SK-N-SH (cell line): Measurements from ENCODE around the gene INSC. TPM values are rescaled to one million over a fixed set of nuclear protein-coding genes. Genes with fewer than 3 reads are reported as not detected.

Experiments used
- CTCF ChIA-PET: fragments of 300-600, 350-600 bp; formaldehyde crosslinking; extraction: SDS; loops from one replicate; lab custom pipeline; 2021; lab: Yijun Ruan, JAX
- POLR2A ChIA-PET: fragments of 350-600 bp; sonication (Branson Sonifier 250); formaldehyde crosslinking; extraction: SDS; loops from one replicate; lab custom pipeline; 2020; ENCODE audit warnings: antibody characterized with exemption, inconsistent platforms; lab: Yijun Ruan, JAX
- DNase-seq: peaks from one replicate; pipeline ENCODE4 v3.0.0; 2012
- H2AFZ ChIP-seq: fragments of 200-600 bp; sonication (generic); 2 replicates; pipeline ENCODE4 v1.8.1; 2016; ENCODE audit warnings: antibody characterized with exemption, mild to moderate bottlenecking, low read depth
- H3F3A ChIP-seq: fragments of 200-600 bp; sonication (generic); replicated peaks from 2 replicates; pipeline ENCODE3; 2016; ENCODE audit warnings: antibody characterized with exemption, mild to moderate bottlenecking; ENCODE audit not compliant: insufficient read depth
- H3K27ac ChIP-seq, 2 experiments: fragments of 200-500 bp in 1 of 2; fragments of 200-600 bp in 1 of 2; sonication (Bioruptor generic) in 1 of 2; sonication (generic), shearing (Covaris generic) in 1 of 2; 2 replicates each; pipeline versions ENCODE4 v1.5.1 to v1.6.1; 2014 to 2016; ENCODE audit warnings: low read depth in 2 of 2, inconsistent platforms in 1 of 2, low read length in 1 of 2, mild to moderate bottlenecking in 1 of 2, mixed read lengths in 1 of 2
- H3K27me3 ChIP-seq: fragments of 200-600 bp; sonication (generic), shearing (Covaris generic); 2 replicates; pipeline ENCODE4 v1.6.1; 2016; ENCODE audit warnings: mixed run types; ENCODE audit not compliant: insufficient read depth
- H3K36me3 ChIP-seq, 2 experiments: fragments of 200-500 bp in 1 of 2; fragments of 200-600 bp in 1 of 2; sonication (Bioruptor generic) in 1 of 2; sonication (generic) in 1 of 2; replicated peaks in 1 of 2; 2 replicates each; pipeline versions ENCODE3 to v1.5.1; 2014 to 2016; ENCODE audit warnings: low read length in 1 of 2, mild to moderate bottlenecking in 1 of 2; ENCODE audit not compliant: insufficient read depth in 2 of 2, control insufficient read depth in 1 of 2
- H3K4me1 ChIP-seq, 2 experiments: fragments of 200-500 bp in 1 of 2; fragments of 200-600 bp in 1 of 2; sonication (Bioruptor generic) in 1 of 2; sonication (generic), shearing (Covaris generic) in 1 of 2; 2 replicates each; pipeline versions ENCODE4 v1.5.1 to v1.6.1; 2014 to 2016; ENCODE audit warnings: low read depth in 1 of 2, low read length in 1 of 2, mixed run types in 1 of 2; ENCODE audit not compliant: insufficient read depth in 2 of 2, control insufficient read depth in 1 of 2
- H3K4me2 ChIP-seq: fragments of 200-600 bp; sonication (generic), shearing (Covaris generic); 2 replicates; pipeline ENCODE4 v1.6.1; 2017; ENCODE audit warnings: mixed run types
- H3K4me3 ChIP-seq, 2 experiments: fragments of 200-500 bp in 1 of 2; fragments of 200-600 bp in 1 of 2; sonication (Bioruptor generic) in 1 of 2; sonication (generic), shearing (Covaris generic) in 1 of 2; 2 replicates each; pipeline versions ENCODE4 v1.5.1 to v1.8.1; 2014 to 2016; ENCODE audit warnings: low read depth in 2 of 2, inconsistent platforms in 1 of 2, low read length in 1 of 2, mild to moderate bottlenecking in 1 of 2, mixed read lengths in 1 of 2, moderate library complexity in 1 of 2
- H3K79me2 ChIP-seq: fragments of 200-600 bp; sonication (generic); 2 replicates; pipeline ENCODE4 v1.8.1; 2017; ENCODE audit warnings: mild to moderate bottlenecking; ENCODE audit not compliant: insufficient read depth
- H3K9ac ChIP-seq: fragments of 200-600 bp; sonication (generic); 2 replicates; pipeline ENCODE4 v1.6.1; 2017; ENCODE audit warnings: mixed run types
- H3K9me2 ChIP-seq: fragments of 200-600 bp; sonication (generic); 2 replicates; pipeline ENCODE4 v1.6.1; 2017; ENCODE audit warnings: mixed run types
- H3K9me3 ChIP-seq: fragments of 200-600 bp; sonication (generic); 2 replicates; pipeline ENCODE4 v1.6.1; 2017; ENCODE audit warnings: mixed run types, mild to moderate bottlenecking, moderate library complexity
- H4K20me1 ChIP-seq: fragments of 200-600 bp; sonication (generic); 2 replicates; pipeline ENCODE4 v1.6.1; 2017; ENCODE audit warnings: mild to moderate bottlenecking, mixed run types; ENCODE audit not compliant: insufficient read depth
- CHD2 ChIP-seq: fragments of 150-350 bp; IDR thresholded peaks from 2 replicates; pipeline ENCODE4 v1.6.1; 2018; ENCODE audit warnings: low read length; ENCODE audit not compliant: partially characterized antibody
- ELF1 ChIP-seq: IDR thresholded peaks from 2 replicates; pipeline ENCODE4 v1.4.0; 2012
- FOXJ3 ChIP-seq: sonication (generic); formaldehyde crosslinking; IDR thresholded peaks from 2 replicates; pipeline ENCODE4 v1.5.1; 2020; ENCODE audit warnings: mild to moderate bottlenecking, missing genetic modification reagents
- GABPA ChIP-seq: IDR thresholded peaks from 2 replicates; pipeline ENCODE4 v1.4.0; 2012; ENCODE audit warnings: low read depth, mild to moderate bottlenecking
- GATA2 ChIP-seq: sonication (generic); formaldehyde crosslinking; IDR thresholded peaks from 2 replicates; pipeline ENCODE4 v1.5.0; 2020; ENCODE audit warnings: mild to moderate bottlenecking, missing genetic modification reagents
- JUND ChIP-seq: IDR thresholded peaks from 2 replicates; pipeline ENCODE4 v1.4.0; 2012
- MEF2A ChIP-seq: IDR thresholded peaks from 2 replicates; pipeline ENCODE4 v1.4.0; 2012; ENCODE audit warnings: low read depth, borderline replicate concordance
- NFIC ChIP-seq: IDR thresholded peaks from 2 replicates; pipeline ENCODE4 v1.4.0; 2012; ENCODE audit warnings: borderline replicate concordance
- RCOR1 ChIP-seq: fragments of 150-350 bp; IDR thresholded peaks from 2 replicates; pipeline ENCODE4 v1.6.1; 2017; ENCODE audit warnings: antibody characterized with exemption, low read length
- RFX5 ChIP-seq: IDR thresholded peaks from 2 replicates; pipeline ENCODE4 v1.6.1; 2012; ENCODE audit warnings: mild to moderate bottlenecking, improper control_type of control experiment, low read length
- RXRA ChIP-seq: IDR thresholded peaks from 2 replicates; pipeline ENCODE4 v1.4.0; 2012; ENCODE audit warnings: low read depth, mild to moderate bottlenecking, borderline replicate concordance
- SIN3A ChIP-seq: IDR thresholded peaks from 2 replicates; pipeline ENCODE4 v1.6.1; 2012; ENCODE audit warnings: low read depth, mild to moderate bottlenecking, low read length, moderate library complexity, borderline replicate concordance
- SMC3 ChIP-seq: IDR thresholded peaks from 2 replicates; pipeline ENCODE4 v1.6.1; 2012; ENCODE audit warnings: low read depth, low read length, improper control_type of control experiment
- TAF1 ChIP-seq: IDR thresholded peaks from 2 replicates; pipeline ENCODE4 v1.6.1; 2012; ENCODE audit warnings: low read depth, mild to moderate bottlenecking, low read length, moderate library complexity, borderline replicate concordance
- TCF12 ChIP-seq: IDR thresholded peaks from 2 replicates; pipeline ENCODE4 v1.4.0; 2012
- YY1 ChIP-seq: IDR thresholded peaks from 2 replicates; pipeline ENCODE4 v1.4.0; 2012; ENCODE audit warnings: low read depth, mild to moderate bottlenecking
- WGBS: methylation state at CpG from one replicate; pipeline ENCODE4 v1.1.6; 2017; ENCODE audit warnings: low lambda C conversion rate; 5-methylcytosine and 5-hydroxymethylcytosine counted together
- polyA plus RNA-seq, 3 experiments: library from polyadenylated mRNA; depleted of rRNA; stranded (reverse); fragments of >200 nt; gene quantifications; 2 replicates each; pipeline ENCODE4 v1.2.3, GENCODE V29; 2012
- TF ChIP-seq, protein P1 (sequence below): IDR thresholded peaks from 2 replicates; pipeline ENCODE4; 2012
- TF ChIP-seq, protein P2 (sequence below): fragments of 150-350 bp; IDR thresholded peaks from 2 replicates; pipeline ENCODE4 v1.6.1; 2017; ENCODE audit warnings: antibody characterized with exemption, low read length, low read depth, borderline replicate concordance
- TF ChIP-seq, protein P3 (sequence below): IDR thresholded peaks from 2 replicates; pipeline ENCODE4 v1.4.0; 2012; ENCODE audit warnings: low read depth, borderline replicate concordance
- TF ChIP-seq, protein P4 (sequence below): IDR thresholded peaks from 2 replicates; pipeline ENCODE4 v1.4.0; 2012; ENCODE audit warnings: low read depth

INSC gene
- polyA plus RNA-seq, 1 of the 3 experiments (the other 2 are of a cell fraction) = not detected

DNA sequence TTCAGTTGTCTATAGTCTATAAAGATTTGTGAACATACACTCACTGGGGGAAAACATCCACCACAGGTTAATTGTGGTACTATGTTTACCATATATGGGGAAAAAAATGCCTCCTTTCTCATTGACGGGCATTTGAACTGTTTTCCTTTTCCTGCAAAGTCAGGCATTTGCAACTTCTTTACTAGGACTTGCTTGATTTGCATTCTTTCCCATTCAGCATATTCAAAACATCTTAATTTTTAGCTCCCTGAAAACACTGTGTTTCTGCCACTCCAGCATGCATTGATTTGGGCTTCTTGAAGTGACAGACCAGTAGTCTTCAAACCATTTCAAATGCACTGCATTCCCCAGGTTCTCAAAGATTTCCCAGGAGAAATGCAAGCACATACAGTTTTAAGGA lies 67.6 kb downstream of the INSC start:
- Histone ChIP-seq H3K9me2 (no peaks in the 10 kb centered on the region), H3K4me1 (peaks cover 0 to 7% of the 10 kb centered on the region in 2 experiments; a peak in 2 of 4 replicates), H3K9ac (no peak overlapping the region), H3K79me2 (no peaks in the 10 kb centered on the region), H2AFZ (no peak overlapping the region), H3K27me3 (no peaks in the 10 kb centered on the region)
- CTCF ChIA-PET = interaction anchor here (1.0 kb wide), 1 partner anchor 23 kb away, joined by 3 read pairs; no protein-coding TSS in a partner anchor
- no peak for TF ChIP-seq RFX5
- no peak for TF ChIP-seq FOXJ3
- TF ChIP-seq, protein P1, sequence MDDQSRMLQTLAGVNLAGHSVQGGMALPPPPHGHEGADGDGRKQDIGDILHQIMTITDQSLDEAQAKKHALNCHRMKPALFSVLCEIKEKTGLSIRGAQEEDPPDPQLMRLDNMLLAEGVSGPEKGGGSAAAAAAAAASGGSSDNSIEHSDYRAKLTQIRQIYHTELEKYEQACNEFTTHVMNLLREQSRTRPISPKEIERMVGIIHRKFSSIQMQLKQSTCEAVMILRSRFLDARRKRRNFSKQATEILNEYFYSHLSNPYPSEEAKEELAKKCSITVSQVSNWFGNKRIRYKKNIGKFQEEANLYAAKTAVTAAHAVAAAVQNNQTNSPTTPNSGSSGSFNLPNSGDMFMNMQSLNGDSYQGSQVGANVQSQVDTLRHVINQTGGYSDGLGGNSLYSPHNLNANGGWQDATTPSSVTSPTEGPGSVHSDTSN = no peak
- TF ChIP-seq NFIC = no peak
- no peak for TF ChIP-seq ELF1
- no peak for TF ChIP-seq RCOR1
- no peak for TF ChIP-seq TAF1
- no peak for TF ChIP-seq GABPA
- TF ChIP-seq GATA2 (CRISPR knock-in tag) = no peak
- TF ChIP-seq, protein P2, sequence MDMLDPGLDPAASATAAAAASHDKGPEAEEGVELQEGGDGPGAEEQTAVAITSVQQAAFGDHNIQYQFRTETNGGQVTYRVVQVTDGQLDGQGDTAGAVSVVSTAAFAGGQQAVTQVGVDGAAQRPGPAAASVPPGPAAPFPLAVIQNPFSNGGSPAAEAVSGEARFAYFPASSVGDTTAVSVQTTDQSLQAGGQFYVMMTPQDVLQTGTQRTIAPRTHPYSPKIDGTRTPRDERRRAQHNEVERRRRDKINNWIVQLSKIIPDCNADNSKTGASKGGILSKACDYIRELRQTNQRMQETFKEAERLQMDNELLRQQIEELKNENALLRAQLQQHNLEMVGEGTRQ = no peak
- TF ChIP-seq SIN3A = no peak
- no peak for TF ChIP-seq SMC3
- TF ChIP-seq, all 33 proteins: peak for 0
- Histone ChIP-seq H3K9me3 (no peaks in the 10 kb centered on the region), H4K20me1 (no peaks in the 10 kb centered on the region), H3F3A (no peaks in the 10 kb centered on the region), H3K36me3 (no peaks in the 10 kb centered on the region), H3K4me3 (no peak overlapping the region), H3K27ac (no peak overlapping the region), H3K4me2 (no peak overlapping the region)
- DNase-seq = no peak
- POLR2A ChIA-PET = no interaction called here
- 45% methylated on average over 1 of the region's 1 CpG for WGBS

DNA sequence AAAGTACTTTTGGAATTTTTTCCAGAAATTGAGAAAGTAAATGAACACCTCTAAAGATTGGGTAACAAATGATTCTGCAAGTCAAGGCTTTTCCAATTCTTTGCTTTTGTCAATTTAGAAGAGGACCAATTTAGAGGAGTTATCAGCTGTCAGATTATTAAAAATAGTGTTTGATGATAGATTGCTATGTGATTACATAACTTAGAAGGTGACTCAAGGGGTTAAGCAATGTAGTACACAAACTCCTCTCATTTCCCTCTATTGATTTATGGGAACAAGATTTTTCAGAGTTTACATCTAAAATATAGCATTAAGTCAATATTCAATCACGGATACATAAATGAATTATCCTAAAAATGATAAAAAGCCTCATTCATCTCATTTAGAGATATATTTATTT lies 70.3 kb downstream of the INSC start:
- Histone ChIP-seq H3K36me3 (no peaks in the 10 kb centered on the region), H3K27ac (no peak overlapping the region), H3F3A (no peaks in the 10 kb centered on the region), H3K4me2 (no peak overlapping the region), H3K9me3 (no peaks in the 10 kb centered on the region)
- WGBS = 29% methylated on average over 1 of the region's 1 CpG
- POLR2A ChIA-PET = no interaction called here
- TF ChIP-seq, protein P3, sequence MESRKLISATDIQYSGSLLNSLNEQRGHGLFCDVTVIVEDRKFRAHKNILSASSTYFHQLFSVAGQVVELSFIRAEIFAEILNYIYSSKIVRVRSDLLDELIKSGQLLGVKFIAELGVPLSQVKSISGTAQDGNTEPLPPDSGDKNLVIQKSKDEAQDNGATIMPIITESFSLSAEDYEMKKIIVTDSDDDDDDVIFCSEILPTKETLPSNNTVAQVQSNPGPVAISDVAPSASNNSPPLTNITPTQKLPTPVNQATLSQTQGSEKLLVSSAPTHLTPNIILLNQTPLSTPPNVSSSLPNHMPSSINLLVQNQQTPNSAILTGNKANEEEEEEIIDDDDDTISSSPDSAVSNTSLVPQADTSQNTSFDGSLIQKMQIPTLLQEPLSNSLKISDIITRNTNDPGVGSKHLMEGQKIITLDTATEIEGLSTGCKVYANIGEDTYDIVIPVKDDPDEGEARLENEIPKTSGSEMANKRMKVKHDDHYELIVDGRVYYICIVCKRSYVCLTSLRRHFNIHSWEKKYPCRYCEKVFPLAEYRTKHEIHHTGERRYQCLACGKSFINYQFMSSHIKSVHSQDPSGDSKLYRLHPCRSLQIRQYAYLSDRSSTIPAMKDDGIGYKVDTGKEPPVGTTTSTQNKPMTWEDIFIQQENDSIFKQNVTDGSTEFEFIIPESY = no peak
- no peak for TF ChIP-seq JUND
- no peak for TF ChIP-seq RXRA
- no peak for TF ChIP-seq TCF12
- TF ChIP-seq GATA2 (CRISPR knock-in tag) = no peak
- no peak for TF ChIP-seq RFX5
- TF ChIP-seq, protein P4, sequence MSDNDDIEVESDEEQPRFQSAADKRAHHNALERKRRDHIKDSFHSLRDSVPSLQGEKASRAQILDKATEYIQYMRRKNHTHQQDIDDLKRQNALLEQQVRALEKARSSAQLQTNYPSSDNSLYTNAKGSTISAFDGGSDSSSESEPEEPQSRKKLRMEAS = no peak
- TF ChIP-seq CHD2 = no peak
- TF ChIP-seq TAF1 = no peak
- TF ChIP-seq MEF2A = no peak
- TF ChIP-seq FOXJ3 = no peak
- TF ChIP-seq YY1 = no peak
- TF ChIP-seq, protein P2 = no peak
- TF ChIP-seq, all 33 proteins: peak for 0
- Histone ChIP-seq H3K4me3 (no peak overlapping the region), H3K27me3 (no peaks in the 10 kb centered on the region), H4K20me1 (no peaks in the 10 kb centered on the region), H3K9ac (no peak overlapping the region), H3K79me2 (no peaks in the 10 kb centered on the region), H2AFZ (no peak overlapping the region), H3K9me2 (no peaks in the 10 kb centered on the region), H3K4me1 (no peaks in the 10 kb centered on the region)
- no peak for DNase-seq
- CTCF ChIA-PET = interaction anchor here (1.2 kb wide), 1 partner anchor 277 kb away, joined by 3 read pairs; no protein-coding TSS in a partner anchor
